ENCODE measurements around the gene CPT1C.

- no peak for TF ChIP-seq POLR2AphosphoS5 (IDR thresholded peaks at IDR 0.05; ENCODE audit: low read depth, low read length)
- TF ChIP-seq POLR2A (IDR thresholded peaks at IDR 0.05; ENCODE audit: low read depth, low read length) = no peak
- TF ChIP-seq SPI1 (IDR thresholded peaks at IDR 0.05; ENCODE audit: low read depth, low read length) = no peak
These were observed 44.3 kb upstream of the CPT1C start for GRCh38 chr19:49646586-49646985.
